AG09319 (cell line): Measurements from ENCODE around the gene ABCC12.

Source experiments
- DNase-seq: peaks from one replicate; pipeline ENCODE4 v3.0.0-alpha.2; 2010; ENCODE audit warnings: low read depth; ENCODE audit errors: extremely low read depth
- TF ChIP-seq, protein P1 (sequence below): IDR thresholded peaks from 2 replicates; pipeline ENCODE4 v1.5.1; 2011; ENCODE audit warnings: low read depth, mild to moderate bottlenecking, inconsistent platforms, low read length, moderate library complexity

Gene ABCC12

DNA sequence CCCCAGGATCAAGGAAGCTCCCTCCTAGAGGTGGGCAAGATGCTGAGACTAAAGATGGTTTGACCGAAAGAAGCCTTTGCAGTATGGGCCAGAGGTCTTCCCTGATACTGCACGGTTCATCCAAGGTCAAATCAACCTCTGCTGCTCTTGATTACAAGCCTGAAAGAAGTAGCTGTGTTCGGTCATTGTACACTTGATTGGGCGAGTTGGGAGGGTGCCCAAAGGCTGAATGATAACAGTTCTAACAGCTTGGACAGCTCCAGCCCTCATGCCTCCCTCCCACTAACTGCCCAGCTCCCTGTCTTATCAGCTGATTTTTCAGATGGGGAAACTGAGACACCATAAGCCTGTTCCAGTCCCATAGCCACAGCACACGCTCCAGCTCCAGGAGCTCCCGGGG is 42.8 kb downstream of the ABCC12 start:
- TF ChIP-seq, protein P1, sequence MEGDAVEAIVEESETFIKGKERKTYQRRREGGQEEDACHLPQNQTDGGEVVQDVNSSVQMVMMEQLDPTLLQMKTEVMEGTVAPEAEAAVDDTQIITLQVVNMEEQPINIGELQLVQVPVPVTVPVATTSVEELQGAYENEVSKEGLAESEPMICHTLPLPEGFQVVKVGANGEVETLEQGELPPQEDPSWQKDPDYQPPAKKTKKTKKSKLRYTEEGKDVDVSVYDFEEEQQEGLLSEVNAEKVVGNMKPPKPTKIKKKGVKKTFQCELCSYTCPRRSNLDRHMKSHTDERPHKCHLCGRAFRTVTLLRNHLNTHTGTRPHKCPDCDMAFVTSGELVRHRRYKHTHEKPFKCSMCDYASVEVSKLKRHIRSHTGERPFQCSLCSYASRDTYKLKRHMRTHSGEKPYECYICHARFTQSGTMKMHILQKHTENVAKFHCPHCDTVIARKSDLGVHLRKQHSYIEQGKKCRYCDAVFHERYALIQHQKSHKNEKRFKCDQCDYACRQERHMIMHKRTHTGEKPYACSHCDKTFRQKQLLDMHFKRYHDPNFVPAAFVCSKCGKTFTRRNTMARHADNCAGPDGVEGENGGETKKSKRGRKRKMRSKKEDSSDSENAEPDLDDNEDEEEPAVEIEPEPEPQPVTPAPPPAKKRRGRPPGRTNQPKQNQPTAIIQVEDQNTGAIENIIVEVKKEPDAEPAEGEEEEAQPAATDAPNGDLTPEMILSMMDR: no peak
- DNase-seq: no peak

DNA sequence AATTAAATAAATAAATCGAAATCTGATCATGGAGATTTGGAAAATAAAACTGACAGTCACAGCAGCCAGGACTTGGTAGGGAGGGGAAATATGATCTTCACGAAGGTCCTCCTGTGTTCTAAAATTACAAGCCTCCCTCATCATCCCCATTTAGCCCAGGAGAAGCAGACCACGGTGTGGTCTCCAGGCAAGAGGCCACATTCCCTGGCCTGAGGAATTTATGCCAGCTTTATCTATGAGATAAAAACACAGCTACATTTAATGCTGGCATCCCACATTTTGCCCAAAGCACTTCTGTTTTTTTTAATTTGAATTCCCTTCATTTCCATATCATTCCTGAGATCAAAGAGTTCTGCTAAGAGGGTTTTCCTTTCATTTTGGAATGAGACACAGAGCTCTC is 43.2 kb downstream of the ABCC12 start:
- DNase-seq: no peak
- TF ChIP-seq, protein P1: no peak

DNA sequence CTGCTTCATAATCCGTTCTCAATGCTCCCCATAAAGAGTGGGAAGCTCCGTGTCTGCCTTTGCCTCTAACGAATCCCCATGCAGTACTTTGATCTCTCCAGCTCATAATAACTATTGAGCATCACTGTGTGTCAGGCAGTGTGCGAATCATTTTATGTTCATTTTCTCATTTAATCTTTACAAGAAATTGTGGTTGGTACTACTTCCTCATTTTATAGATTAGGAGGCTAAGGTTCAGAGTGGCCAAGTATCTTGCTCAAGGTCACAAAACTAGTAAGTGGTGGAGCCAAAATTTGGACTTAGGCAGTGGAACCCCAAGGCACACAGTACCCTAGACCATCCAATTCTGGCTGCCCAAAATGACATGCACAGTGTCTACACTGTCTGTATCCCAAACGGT is 44.8 kb downstream of the ABCC12 start:
- TF ChIP-seq, protein P1: no peak
- DNase-seq: no peak

DNA sequence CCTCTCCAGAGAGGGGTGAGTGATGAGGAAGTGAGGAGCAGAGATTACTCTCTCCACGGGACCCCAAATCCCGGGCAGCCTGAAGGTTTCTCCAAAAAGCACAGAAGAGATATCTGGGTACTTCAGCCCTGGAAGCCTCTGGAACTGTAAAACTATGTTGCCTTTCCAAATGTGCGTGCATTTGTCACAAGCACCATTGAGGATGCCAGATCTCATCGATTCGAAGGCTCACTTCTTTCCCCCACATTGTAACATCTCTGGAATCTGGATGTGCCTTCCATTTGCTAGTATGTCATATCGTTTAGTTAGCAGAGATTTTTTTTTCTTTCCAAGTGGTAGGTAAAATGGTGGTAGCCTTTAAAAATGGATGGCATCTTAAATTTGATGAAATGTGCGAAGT is 45.8 kb downstream of the ABCC12 start:
- TF ChIP-seq, protein P1: no peak
- DNase-seq: no peak

DNA sequence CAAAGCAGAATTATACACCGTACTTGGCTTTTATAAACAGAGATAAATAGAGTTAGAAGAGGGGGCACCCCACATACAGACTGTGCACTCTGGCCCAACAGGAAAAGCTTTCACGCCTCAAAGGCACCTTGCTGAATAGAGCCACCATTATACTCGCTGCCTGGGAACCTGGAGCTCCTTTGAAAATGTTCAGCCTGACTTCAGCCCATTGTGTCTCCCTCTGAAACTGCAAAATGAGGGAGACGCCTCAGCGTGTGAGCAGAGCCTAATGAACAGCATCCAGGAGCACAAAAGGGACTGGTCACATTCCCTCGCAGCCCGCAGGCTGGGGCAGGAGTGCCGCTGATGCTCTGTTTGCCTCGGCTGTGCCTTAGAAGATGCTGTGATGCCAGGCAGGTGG is 46.3 kb downstream of the ABCC12 start:
- no peak for DNase-seq
- TF ChIP-seq, protein P1: no peak

DNA sequence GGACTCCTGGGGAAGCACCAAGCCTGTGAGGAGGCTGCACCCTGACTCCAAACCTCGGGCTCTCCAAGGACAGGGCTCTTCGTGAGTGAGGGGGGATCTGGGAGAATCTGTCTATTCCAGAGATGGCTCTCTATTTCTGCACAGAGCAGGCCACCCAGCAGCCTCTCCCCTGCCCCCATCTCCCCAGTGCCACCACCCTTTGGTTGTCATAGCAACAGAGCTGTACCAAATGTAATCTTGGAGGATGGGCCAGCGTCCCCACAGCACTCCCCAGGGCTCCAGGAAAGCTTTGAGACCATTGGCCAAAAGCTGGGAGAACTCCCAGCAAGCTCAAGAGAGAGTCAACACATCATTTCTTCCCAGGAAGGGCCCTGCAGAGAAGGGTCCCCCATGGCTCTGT is 49.3 kb downstream of the ABCC12 start:
- TF ChIP-seq, protein P1: no peak
- no peak for DNase-seq
